Fibroblast of lung (primary cell): ENCODE measurements around the gene ENTHD1.

Experiments
- EZH2 ChIP-seq: IDR thresholded peaks from 2 replicates; pipeline ENCODE4 v1.5.1; 2012; ENCODE audit warnings: low read length, control low read depth, mild to moderate bottlenecking; ENCODE audit errors: missing control alignments
- TF ChIP-seq, protein P1 (sequence below), 2 donors: IDR thresholded peaks in 1 of 2; conservative IDR thresholded peaks in 1 of 2; 1 replicate in 1 of 2; 2 replicates in 1 of 2; pipeline ENCODE4 v1.5.1; 2011 to 2012; ENCODE audit warnings: low read length in 2 of 2, control low read depth in 1 of 2, inconsistent platforms in 1 of 2, low read depth in 1 of 2, mild to moderate bottlenecking in 1 of 2

DNA sequence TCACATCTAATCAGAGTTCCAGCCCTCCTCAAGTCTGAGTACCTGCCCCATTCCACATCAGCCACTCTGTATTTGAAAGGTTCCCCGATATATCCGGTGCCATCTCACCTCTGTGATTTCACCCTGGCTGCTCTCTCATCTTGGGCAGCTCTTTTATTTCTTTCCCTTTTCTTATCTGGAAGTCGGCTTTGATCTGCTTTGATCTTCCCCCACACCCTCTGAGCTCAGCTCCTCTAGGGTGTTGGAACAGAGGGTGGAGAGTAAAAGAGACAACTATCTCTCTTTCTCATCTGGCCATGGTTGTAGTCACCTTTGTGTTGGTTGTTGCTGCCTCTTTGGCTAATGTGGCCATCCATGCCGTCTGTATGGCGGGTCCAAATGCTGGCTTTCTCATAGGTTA is 108.3 kb downstream of the ENTHD1 start:
- TF ChIP-seq, protein P1, sequence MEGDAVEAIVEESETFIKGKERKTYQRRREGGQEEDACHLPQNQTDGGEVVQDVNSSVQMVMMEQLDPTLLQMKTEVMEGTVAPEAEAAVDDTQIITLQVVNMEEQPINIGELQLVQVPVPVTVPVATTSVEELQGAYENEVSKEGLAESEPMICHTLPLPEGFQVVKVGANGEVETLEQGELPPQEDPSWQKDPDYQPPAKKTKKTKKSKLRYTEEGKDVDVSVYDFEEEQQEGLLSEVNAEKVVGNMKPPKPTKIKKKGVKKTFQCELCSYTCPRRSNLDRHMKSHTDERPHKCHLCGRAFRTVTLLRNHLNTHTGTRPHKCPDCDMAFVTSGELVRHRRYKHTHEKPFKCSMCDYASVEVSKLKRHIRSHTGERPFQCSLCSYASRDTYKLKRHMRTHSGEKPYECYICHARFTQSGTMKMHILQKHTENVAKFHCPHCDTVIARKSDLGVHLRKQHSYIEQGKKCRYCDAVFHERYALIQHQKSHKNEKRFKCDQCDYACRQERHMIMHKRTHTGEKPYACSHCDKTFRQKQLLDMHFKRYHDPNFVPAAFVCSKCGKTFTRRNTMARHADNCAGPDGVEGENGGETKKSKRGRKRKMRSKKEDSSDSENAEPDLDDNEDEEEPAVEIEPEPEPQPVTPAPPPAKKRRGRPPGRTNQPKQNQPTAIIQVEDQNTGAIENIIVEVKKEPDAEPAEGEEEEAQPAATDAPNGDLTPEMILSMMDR (conservative IDR thresholded peaks at IDR 0.05 in 1 of 2, IDR thresholded peaks at IDR 0.05 in 1 of 2; ENCODE audit: low read depth in 1 of 2, low read length in 2 of 2) = no peak
- TF ChIP-seq EZH2 = no peak
